GM12874 (cell line): ENCODE data around the gene VWCE.

Experiments used
- TF ChIP-seq, protein P1 (sequence below): IDR thresholded peaks from 2 replicates; pipeline ENCODE4 v1.5.1; 2011; ENCODE audit warnings: low read depth, mild to moderate bottlenecking, control low read depth, low read length, moderate library complexity; ENCODE audit not compliant: insufficient read depth

VWCE gene

DNA sequence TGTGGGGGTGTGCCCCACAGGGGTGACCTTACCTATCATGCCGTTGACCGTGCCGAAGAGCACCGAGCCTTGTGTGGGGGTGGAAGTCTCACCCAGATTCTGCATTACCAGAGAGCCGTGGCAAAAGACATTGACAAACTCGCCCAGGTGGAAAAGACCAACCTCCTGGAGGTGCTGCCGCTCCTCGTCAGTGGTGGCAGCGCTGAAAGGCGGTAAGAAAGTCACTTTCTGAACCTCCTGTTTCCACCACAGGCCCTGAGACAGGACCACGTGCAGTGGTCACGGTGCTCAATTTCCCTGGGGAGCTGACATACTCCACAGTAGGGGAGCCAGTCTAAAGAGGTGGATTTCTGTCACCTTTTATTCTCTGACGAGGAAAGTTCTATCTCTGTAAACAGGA lies 7.4 kb upstream of the VWCE start:
- TF ChIP-seq, protein P1, sequence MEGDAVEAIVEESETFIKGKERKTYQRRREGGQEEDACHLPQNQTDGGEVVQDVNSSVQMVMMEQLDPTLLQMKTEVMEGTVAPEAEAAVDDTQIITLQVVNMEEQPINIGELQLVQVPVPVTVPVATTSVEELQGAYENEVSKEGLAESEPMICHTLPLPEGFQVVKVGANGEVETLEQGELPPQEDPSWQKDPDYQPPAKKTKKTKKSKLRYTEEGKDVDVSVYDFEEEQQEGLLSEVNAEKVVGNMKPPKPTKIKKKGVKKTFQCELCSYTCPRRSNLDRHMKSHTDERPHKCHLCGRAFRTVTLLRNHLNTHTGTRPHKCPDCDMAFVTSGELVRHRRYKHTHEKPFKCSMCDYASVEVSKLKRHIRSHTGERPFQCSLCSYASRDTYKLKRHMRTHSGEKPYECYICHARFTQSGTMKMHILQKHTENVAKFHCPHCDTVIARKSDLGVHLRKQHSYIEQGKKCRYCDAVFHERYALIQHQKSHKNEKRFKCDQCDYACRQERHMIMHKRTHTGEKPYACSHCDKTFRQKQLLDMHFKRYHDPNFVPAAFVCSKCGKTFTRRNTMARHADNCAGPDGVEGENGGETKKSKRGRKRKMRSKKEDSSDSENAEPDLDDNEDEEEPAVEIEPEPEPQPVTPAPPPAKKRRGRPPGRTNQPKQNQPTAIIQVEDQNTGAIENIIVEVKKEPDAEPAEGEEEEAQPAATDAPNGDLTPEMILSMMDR = no peak

- TF ChIP-seq, protein P1 = no peak
Observed at GRCh38 chr11:61298663-61299244, 3.6 kb upstream of the VWCE start.

DNA sequence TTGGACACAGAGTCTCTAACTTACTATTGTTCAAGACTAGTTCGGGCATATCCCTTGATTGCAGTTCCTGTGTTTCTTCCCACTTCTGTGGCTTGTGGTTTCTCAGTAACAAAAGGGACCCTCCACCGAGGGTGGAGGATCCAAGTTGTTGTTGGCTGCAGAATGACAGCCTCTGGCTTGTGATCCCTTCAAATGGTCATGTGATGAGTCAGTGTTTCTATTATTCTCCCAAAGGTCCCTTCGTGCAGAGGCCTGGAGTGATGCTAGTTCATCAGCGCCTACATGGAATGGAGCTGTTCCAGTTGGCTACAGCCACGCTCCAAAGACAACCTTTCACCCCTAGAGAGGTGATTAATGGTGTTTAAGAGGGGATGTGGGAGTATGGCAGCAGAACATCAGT lies 2.6 kb upstream of the VWCE start:
- TF ChIP-seq, protein P1 = no peak

DNA sequence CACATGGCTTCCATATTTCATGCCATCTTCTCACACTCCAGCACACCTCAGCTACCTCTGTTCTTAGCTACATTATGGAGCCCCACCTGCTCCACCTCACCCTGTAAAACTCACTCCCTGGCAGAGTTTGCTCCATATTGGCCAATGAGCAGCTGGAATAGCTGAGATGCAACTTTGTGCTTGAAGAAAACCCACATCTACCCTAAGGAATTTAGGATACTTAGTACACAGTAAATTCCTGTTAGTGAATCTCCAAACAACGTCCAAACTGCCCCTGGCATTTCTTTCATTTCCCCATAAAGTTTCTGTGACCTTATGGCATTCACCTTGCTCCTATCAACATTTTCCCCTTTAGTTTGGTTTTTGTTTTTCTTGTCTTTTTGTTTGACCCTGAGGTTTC lies 2.2 kb upstream of the VWCE start:
- TF ChIP-seq, protein P1 = no peak

DNA sequence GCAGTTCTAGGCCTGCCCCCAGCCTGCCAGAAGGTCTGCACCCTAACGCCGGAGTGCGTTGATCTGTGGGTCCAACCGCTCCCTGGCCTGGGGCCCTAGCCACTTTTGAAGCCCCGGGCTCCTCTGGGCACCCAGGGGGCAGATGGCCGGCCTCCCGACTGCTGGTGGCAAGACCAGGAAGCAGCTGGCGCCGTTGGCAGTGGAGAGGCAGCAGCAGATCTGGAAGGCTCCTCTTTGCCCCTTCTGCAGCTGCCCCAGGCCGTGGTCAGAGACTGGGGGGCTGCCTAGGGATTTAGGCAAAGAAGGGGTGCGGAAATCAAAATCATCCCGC lies 445 bp upstream of the VWCE start:
- TF ChIP-seq, protein P1 = no peak

GRCh38 chr11:61293867-61294716 lies 1.0 kb downstream of the VWCE start:
- TF ChIP-seq, protein P1 = no peak; the same call in 1 of the 2 replicates

DNA sequence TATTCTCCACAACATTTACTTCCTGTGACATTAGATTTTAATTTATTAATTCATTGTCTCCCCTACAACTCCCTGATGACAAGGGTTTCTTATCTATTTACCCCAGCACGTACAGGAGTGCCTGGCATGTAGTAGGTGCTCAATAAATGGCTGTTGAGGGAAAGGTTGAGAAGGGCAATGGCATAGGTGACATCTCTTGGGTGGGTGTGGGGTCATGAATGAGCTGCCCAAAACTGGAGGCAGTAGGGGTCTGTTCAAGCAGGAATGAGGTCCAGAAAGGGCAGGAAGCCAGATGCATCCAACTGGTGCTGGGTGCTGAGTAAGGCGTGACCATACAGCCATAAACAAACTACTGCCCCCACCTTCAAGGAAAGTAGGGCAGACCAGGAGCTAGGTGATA lies 2.8 kb downstream of the VWCE start:
- TF ChIP-seq, protein P1 = no peak
